GM23338 (cell line): ENCODE results near the gene LGR5. TPM values are rescaled to one million over a fixed set of nuclear protein-coding genes. Genes with fewer than 3 reads are reported as not detected.

Experiments used
- ATAC-seq: fragments of 200-7000 bp; cut with Tn5 transposase; 3 replicates; pipeline ENCODE4 v1.9.1; 2020
- DNase-seq: peaks from one replicate; pipeline ENCODE4 v3.0.0-alpha.2; 2015; ENCODE audit warnings: low spot score
- H2AFZ ChIP-seq: fragments of 200-600 bp; sonication (generic); 2 replicates; pipeline ENCODE4 v1.8.0; 2016; ENCODE audit warnings: antibody characterized with exemption, mild to moderate bottlenecking, moderate library complexity
- H3F3A ChIP-seq: fragments of 200-600 bp; sonication (generic); replicated peaks from 2 replicates; pipeline ENCODE4 v1.8.0; 2017; ENCODE audit warnings: antibody characterized with exemption, mixed run types, low read depth
- H3K27ac ChIP-seq: fragments of 200-600 bp; sonication (generic); 2 replicates; pipeline ENCODE4 v1.6.1; 2016; ENCODE audit warnings: low read depth
- H3K27me3 ChIP-seq: fragments of 200-600 bp; sonication (generic); 2 replicates; pipeline ENCODE4 v1.8.0; 2016; ENCODE audit warnings: mild to moderate bottlenecking, mixed run types, moderate library complexity; ENCODE audit not compliant: insufficient read depth
- H3K36me3 ChIP-seq: fragments of 200-600 bp; sonication (generic); 2 replicates; pipeline ENCODE4 v1.8.0; 2016; ENCODE audit warnings: mild to moderate bottlenecking; ENCODE audit not compliant: insufficient read depth
- H3K4me1 ChIP-seq: fragments of 200-600 bp; sonication (generic); 2 replicates; pipeline ENCODE4 v1.8.0; 2016; ENCODE audit warnings: mild to moderate bottlenecking, moderate library complexity; ENCODE audit not compliant: insufficient read depth
- H3K4me2 ChIP-seq: fragments of 200-600 bp; sonication (generic); 2 replicates; pipeline ENCODE4 v1.7.1; 2017; ENCODE audit warnings: mixed run types
- H3K4me3 ChIP-seq: fragments of 200-600 bp; sonication (generic); 2 replicates; pipeline ENCODE4 v1.6.1; 2016; ENCODE audit warnings: mixed run types
- H3K79me2 ChIP-seq: fragments of 200-600 bp; sonication (generic); replicated peaks from 2 replicates; pipeline ENCODE4 v1.8.0; 2017; ENCODE audit warnings: mild to moderate bottlenecking; ENCODE audit not compliant: insufficient read depth
- H3K9me2 ChIP-seq: fragments of 200-600 bp; sonication (generic); 2 replicates; pipeline ENCODE4 v1.8.0; 2017; ENCODE audit not compliant: insufficient read depth
- H4K20me1 ChIP-seq: fragments of 200-600 bp; sonication (generic); replicated peaks from 2 replicates; pipeline ENCODE4 v1.8.0; 2017; ENCODE audit warnings: mild to moderate bottlenecking; ENCODE audit not compliant: insufficient read depth
- H3K27ac Mint-ChIP-seq: 2 replicates; pipeline ENCODE4 v1.8.0; 2020; ENCODE audit warnings: inconsistent platforms, mild to moderate bottlenecking, moderate library complexity, mixed read lengths
- H3K27me3 Mint-ChIP-seq: 3 replicates; pipeline ENCODE4 v1.8.0; 2022; ENCODE audit warnings: low read depth, mild to moderate bottlenecking, moderate library complexity, mixed read lengths, inconsistent platforms; ENCODE audit not compliant: insufficient read depth, poor library complexity
- H3K36me3 Mint-ChIP-seq: 3 replicates; pipeline ENCODE4 v1.8.0; 2021; ENCODE audit warnings: low read depth, mild to moderate bottlenecking, inconsistent platforms, moderate library complexity, mixed read lengths
- H3K4me1 Mint-ChIP-seq: 3 replicates; pipeline ENCODE4 v1.8.0; 2020; ENCODE audit warnings: mild to moderate bottlenecking, inconsistent platforms, mixed read lengths
- H3K4me3 Mint-ChIP-seq: 3 replicates; pipeline ENCODE4 v1.8.0; 2021; ENCODE audit warnings: moderate library complexity, mild to moderate bottlenecking, inconsistent platforms, mixed read lengths
- H3K9me3 Mint-ChIP-seq: 3 replicates; pipeline ENCODE4 v1.8.0; 2020; ENCODE audit warnings: moderate library complexity, mild to moderate bottlenecking, inconsistent platforms, mixed read lengths
- CREB1 ChIP-seq: fragments of 250-450 bp; sonication (Bioruptor Pico); IDR thresholded peaks from 2 replicates; pipeline ENCODE4 v1.5.0; 2020; ENCODE audit warnings: low read depth, mild to moderate bottlenecking, moderate library complexity
- CTCF ChIP-seq, 2 experiments: fragments of 200-600 bp in 1 of 2; sonication (generic) in 1 of 2; conservative IDR thresholded peaks; 2 replicates each; pipeline versions ENCODE4 v1.5.1 to v1.6.1; 2016 to 2017; ENCODE audit warnings: antibody characterized with exemption in 2 of 2, low read depth in 2 of 2, mild to moderate bottlenecking in 2 of 2, moderate library complexity in 1 of 2
- ETS1 ChIP-seq: IDR thresholded peaks from 2 replicates; pipeline ENCODE4 v1.6.1; 2016; ENCODE audit warnings: antibody characterized with exemption
- EZH2 ChIP-seq: fragments of 200-600 bp; sonication (generic); IDR thresholded peaks from one replicate; pipeline ENCODE4 v1.8.0; 2017; ENCODE audit warnings: antibody characterized with exemption, mild to moderate bottlenecking, low read depth; ENCODE audit not compliant: unreplicated experiment
- EZH2phosphoT487 ChIP-seq: fragments of 200-600 bp; sonication (generic); IDR thresholded peaks from one replicate; pipeline ENCODE4 v1.8.1; 2018; ENCODE audit warnings: antibody characterized with exemption; ENCODE audit not compliant: unreplicated experiment
- JUNB ChIP-seq: IDR thresholded peaks from one replicate; pipeline ENCODE4 v1.6.1; 2016; ENCODE audit warnings: antibody characterized with exemption; ENCODE audit not compliant: unreplicated experiment
- NANOG ChIP-seq: IDR thresholded peaks from 2 replicates; pipeline ENCODE4 v1.6.1; 2016; ENCODE audit warnings: antibody characterized with exemption, borderline replicate concordance
- POLR2AphosphoS5 ChIP-seq: IDR thresholded peaks from 2 replicates; pipeline ENCODE4 v1.6.1; 2016; ENCODE audit warnings: antibody characterized with exemption, low read depth
- REST ChIP-seq: IDR thresholded peaks from one replicate; pipeline ENCODE4 v1.6.1; 2018; ENCODE audit warnings: antibody characterized with exemption; ENCODE audit not compliant: unreplicated experiment
- STAT1 ChIP-seq: IDR thresholded peaks from one replicate; pipeline ENCODE4 v1.6.1; 2016; ENCODE audit warnings: antibody characterized with exemption; ENCODE audit not compliant: unreplicated experiment
- ZNF114 ChIP-seq: fragments of 250-450 bp; sonication (Bioruptor Pico); IDR thresholded peaks from 2 replicates; pipeline ENCODE4 v1.5.0; 2020; ENCODE audit warnings: mild to moderate bottlenecking, moderate library complexity
- ZNF331 ChIP-seq: fragments of 250-450 bp; sonication (Bioruptor Pico); IDR thresholded peaks from 2 replicates; pipeline ENCODE4 v1.5.0; 2020; ENCODE audit warnings: low read depth, mild to moderate bottlenecking, moderate library complexity
- polyA plus RNA-seq: library from polyadenylated mRNA; unstranded; fragments of >200 nt; fragmentation: Nextera tagmentation; extraction: Ambion mirVana; gene quantifications from 2 replicates; pipeline ENCODE4 v1.2.1, GENCODE V29; 2016
- total RNA-seq: library from RNA; depleted of rRNA; stranded (reverse); fragments of >200 nt; shearing (Covaris generic); gene quantifications from 2 replicates; pipeline ENCODE4 v1.2.3, GENCODE V29; 2014
- TF ChIP-seq, protein P1 (sequence below): fragments of 250-450 bp; sonication (Bioruptor Pico); IDR thresholded peaks from 2 replicates; pipeline ENCODE4 v1.5.0; 2020; ENCODE audit warnings: mild to moderate bottlenecking, moderate library complexity

The LGR5 gene
- total and polyA plus RNA-seq, 2 experiments from 2014 or later, result 0.17 to 0.26 TPM

DNA sequence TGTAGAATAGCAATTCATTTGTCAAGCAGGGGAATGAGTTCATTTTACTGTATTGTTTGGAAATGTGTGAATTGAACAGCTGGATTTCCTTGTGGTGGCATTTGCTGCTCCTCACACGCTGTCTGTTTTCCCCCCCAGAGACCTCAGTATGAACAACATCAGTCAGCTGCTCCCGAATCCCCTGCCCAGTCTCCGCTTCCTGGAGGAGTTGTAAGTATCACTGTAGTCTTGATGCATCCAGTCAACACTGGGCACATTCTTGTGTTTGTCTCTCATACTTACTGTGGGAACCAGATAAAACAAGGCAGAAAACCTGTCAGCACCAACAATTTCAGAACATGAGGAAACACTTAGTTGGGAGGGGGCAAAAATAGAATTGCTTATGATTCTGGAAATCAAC is 64.9 kb downstream of the LGR5 start:
- H3K4me1 Mint-ChIP-seq, result peaks cover 6% of the 10 kb centered on the region; the same call in 2 of the 3 replicates

More for the DNA sequence above, 64.9 kb downstream of the LGR5 start:
- Histone ChIP-seq H3K4me1 (no peaks in the 10 kb centered on the region), H3K27ac (no peak overlapping the region), H2AFZ (no peak overlapping the region), H3K36me3 (no peaks in the 10 kb centered on the region), H3K4me3 (no peak overlapping the region), H3K27me3 (no peaks in the 10 kb centered on the region), H3F3A (no peaks in the 10 kb centered on the region), H3K9me2 (0 out of 2 replicates have a peak, but pooled peaks cover under 1% of the 10 kb centered on the region), H3K79me2 (no peaks in the 10 kb centered on the region), H4K20me1 (no peaks in the 10 kb centered on the region), H3K4me2 (no peak overlapping the region)
- peaks cover 2% of the 10 kb centered on the region for H3K27me3 Mint-ChIP-seq
- H3K9me3 Mint-ChIP-seq, result no peaks in the 10 kb centered on the region
- no peak for TF ChIP-seq JUNB
- TF ChIP-seq, protein P1, sequence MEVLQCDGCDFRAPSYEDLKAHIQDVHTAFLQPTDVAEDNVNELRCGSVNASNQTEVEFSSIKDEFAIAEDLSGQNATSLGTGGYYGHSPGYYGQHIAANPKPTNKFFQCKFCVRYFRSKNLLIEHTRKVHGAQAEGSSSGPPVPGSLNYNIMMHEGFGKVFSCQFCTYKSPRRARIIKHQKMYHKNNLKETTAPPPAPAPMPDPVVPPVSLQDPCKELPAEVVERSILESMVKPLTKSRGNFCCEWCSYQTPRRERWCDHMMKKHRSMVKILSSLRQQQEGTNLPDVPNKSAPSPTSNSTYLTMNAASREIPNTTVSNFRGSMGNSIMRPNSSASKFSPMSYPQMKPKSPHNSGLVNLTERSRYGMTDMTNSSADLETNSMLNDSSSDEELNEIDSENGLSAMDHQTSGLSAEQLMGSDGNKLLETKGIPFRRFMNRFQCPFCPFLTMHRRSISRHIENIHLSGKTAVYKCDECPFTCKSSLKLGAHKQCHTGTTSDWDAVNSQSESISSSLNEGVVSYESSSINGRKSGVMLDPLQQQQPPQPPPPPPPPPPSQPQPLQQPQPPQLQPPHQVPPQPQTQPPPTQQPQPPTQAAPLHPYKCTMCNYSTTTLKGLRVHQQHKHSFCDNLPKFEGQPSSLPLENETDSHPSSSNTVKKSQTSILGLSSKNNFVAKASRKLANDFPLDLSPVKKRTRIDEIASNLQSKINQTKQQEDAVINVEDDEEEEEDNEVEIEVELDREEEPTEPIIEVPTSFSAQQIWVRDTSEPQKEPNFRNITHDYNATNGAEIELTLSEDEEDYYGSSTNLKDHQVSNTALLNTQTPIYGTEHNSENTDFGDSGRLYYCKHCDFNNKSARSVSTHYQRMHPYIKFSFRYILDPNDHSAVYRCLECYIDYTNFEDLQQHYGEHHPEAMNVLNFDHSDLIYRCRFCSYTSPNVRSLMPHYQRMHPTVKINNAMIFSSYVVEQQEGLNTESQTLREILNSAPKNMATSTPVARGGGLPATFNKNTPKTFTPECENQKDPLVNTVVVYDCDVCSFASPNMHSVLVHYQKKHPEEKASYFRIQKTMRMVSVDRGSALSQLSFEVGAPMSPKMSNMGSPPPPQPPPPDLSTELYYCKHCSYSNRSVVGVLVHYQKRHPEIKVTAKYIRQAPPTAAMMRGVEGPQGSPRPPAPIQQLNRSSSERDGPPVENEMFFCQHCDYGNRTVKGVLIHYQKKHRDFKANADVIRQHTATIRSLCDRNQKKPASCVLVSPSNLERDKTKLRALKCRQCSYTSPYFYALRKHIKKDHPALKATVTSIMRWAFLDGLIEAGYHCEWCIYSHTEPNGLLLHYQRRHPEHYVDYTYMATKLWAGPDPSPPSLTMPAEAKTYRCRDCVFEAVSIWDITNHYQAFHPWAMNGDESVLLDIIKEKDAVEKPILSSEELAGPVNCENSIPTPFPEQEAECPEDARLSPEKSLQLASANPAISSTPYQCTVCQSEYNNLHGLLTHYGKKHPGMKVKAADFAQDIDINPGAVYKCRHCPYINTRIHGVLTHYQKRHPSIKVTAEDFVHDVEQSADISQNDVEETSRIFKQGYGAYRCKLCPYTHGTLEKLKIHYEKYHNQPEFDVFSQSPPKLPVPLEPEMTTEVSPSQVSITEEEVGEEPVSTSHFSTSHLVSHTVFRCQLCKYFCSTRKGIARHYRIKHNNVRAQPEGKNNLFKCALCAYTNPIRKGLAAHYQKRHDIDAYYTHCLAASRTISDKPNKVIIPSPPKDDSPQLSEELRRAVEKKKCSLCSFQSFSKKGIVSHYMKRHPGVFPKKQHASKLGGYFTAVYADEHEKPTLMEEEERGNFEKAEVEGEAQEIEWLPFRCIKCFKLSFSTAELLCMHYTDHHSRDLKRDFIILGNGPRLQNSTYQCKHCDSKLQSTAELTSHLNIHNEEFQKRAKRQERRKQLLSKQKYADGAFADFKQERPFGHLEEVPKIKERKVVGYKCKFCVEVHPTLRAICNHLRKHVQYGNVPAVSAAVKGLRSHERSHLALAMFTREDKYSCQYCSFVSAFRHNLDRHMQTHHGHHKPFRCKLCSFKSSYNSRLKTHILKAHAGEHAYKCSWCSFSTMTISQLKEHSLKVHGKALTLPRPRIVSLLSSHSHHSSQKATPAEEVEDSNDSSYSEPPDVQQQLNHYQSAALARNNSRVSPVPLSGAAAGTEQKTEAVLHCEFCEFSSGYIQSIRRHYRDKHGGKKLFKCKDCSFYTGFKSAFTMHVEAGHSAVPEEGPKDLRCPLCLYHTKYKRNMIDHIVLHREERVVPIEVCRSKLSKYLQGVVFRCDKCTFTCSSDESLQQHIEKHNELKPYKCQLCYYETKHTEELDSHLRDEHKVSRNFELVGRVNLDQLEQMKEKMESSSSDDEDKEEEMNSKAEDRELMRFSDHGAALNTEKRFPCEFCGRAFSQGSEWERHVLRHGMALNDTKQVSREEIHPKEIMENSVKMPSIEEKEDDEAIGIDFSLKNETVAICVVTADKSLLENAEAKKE (CRISPR knock-in tag), result no peak
- no peak for TF ChIP-seq EZH2
- TF ChIP-seq ZNF114, result no peak
- no peak for TF ChIP-seq NANOG
- TF ChIP-seq STAT1, result no peak
- TF ChIP-seq CREB1 (CRISPR knock-in tag), result no peak
- no peak for TF ChIP-seq EZH2phosphoT487
- TF ChIP-seq CTCF (conservative IDR thresholded peaks at IDR 0.05; ENCODE audit: low read depth in 2 of 2), result no peak
- TF ChIP-seq POLR2AphosphoS5, result no peak
- no peak for TF ChIP-seq ETS1
- no peak for TF ChIP-seq REST
- no peak for TF ChIP-seq ZNF331 (CRISPR knock-in tag)
- no peak overlapping the region for H3K27ac Mint-ChIP-seq
- ATAC-seq (peak; percentile 44; the same call in 2 of the 3 replicates), DNase-seq (no peak)
- no peak overlapping the region for H3K4me3 Mint-ChIP-seq
- no peaks in the 10 kb centered on the region for H3K36me3 Mint-ChIP-seq
